ENCODE measurements around the gene TPM1.

DNA sequence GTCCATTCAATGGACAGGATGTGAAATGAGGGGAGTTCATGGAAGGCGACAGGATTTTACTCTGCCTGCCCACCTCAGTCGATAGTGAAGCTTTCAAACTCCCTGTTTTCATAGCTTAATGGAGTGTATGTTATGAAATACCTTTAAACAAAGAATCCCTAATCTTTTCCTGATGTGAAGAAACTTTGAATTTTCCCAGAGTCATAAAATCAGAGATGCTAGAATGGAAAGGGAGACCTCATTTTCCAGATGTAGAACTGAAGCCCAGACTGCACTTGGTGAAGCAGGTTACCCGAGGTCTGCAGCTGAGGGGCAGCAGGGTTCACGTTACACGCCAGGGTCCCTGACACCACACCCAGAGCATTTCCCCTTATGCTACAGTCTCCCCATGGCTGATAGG, 44.4 kb downstream of the TPM1 start:
- TF ChIP-seq, protein P1, sequence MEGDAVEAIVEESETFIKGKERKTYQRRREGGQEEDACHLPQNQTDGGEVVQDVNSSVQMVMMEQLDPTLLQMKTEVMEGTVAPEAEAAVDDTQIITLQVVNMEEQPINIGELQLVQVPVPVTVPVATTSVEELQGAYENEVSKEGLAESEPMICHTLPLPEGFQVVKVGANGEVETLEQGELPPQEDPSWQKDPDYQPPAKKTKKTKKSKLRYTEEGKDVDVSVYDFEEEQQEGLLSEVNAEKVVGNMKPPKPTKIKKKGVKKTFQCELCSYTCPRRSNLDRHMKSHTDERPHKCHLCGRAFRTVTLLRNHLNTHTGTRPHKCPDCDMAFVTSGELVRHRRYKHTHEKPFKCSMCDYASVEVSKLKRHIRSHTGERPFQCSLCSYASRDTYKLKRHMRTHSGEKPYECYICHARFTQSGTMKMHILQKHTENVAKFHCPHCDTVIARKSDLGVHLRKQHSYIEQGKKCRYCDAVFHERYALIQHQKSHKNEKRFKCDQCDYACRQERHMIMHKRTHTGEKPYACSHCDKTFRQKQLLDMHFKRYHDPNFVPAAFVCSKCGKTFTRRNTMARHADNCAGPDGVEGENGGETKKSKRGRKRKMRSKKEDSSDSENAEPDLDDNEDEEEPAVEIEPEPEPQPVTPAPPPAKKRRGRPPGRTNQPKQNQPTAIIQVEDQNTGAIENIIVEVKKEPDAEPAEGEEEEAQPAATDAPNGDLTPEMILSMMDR (IDR thresholded peaks at IDR 0.05; ENCODE audit: low read depth, low read length, missing input control) = no peak
- TF ChIP-seq GABPA (IDR thresholded peaks at IDR 0.05 in 1 of 2, conservative IDR thresholded peaks at IDR 0.05 in 1 of 2) (no peak), ATF3 (IDR thresholded peaks at IDR 0.05) (no peak), TAF1 (conservative IDR thresholded peaks at IDR 0.05) (no peak), FOXA2 (IDR thresholded peaks at IDR 0.05) (no peak), ZBTB33 (IDR thresholded peaks at IDR 0.05) (no peak)
- TF ChIP-seq, protein P2, sequence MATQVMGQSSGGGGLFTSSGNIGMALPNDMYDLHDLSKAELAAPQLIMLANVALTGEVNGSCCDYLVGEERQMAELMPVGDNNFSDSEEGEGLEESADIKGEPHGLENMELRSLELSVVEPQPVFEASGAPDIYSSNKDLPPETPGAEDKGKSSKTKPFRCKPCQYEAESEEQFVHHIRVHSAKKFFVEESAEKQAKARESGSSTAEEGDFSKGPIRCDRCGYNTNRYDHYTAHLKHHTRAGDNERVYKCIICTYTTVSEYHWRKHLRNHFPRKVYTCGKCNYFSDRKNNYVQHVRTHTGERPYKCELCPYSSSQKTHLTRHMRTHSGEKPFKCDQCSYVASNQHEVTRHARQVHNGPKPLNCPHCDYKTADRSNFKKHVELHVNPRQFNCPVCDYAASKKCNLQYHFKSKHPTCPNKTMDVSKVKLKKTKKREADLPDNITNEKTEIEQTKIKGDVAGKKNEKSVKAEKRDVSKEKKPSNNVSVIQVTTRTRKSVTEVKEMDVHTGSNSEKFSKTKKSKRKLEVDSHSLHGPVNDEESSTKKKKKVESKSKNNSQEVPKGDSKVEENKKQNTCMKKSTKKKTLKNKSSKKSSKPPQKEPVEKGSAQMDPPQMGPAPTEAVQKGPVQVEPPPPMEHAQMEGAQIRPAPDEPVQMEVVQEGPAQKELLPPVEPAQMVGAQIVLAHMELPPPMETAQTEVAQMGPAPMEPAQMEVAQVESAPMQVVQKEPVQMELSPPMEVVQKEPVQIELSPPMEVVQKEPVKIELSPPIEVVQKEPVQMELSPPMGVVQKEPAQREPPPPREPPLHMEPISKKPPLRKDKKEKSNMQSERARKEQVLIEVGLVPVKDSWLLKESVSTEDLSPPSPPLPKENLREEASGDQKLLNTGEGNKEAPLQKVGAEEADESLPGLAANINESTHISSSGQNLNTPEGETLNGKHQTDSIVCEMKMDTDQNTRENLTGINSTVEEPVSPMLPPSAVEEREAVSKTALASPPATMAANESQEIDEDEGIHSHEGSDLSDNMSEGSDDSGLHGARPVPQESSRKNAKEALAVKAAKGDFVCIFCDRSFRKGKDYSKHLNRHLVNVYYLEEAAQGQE (IDR thresholded peaks at IDR 0.05) = no peak
- TF ChIP-seq, protein P3, sequence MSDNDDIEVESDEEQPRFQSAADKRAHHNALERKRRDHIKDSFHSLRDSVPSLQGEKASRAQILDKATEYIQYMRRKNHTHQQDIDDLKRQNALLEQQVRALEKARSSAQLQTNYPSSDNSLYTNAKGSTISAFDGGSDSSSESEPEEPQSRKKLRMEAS (IDR thresholded peaks at IDR 0.05) = no peak

All from liver (tissue), 3 donors.